Breast epithelium (tissue), 3 donors: ENCODE data around the gene CD200R1.

Source experiments
- CTCF ChIP-seq, 3 donors: fragments of 450-650 bp; IDR thresholded peaks; one replicate each; pipeline ENCODE4 v1.5.1; 2016 to 2017; ENCODE audit warnings: antibody characterized with exemption in 3 of 3, mild to moderate bottlenecking in 3 of 3, moderate library complexity in 3 of 3
- POLR2AphosphoS5 ChIP-seq, 3 donors: sonication (generic); formaldehyde crosslinking; IDR thresholded peaks; one replicate each; pipeline ENCODE4 v1.6.1; 2017; ENCODE audit warnings: antibody characterized with exemption in 3 of 3

- no peak for TF ChIP-seq CTCF (IDR thresholded peaks at IDR 0.05)
- no peak for TF ChIP-seq POLR2AphosphoS5 (IDR thresholded peaks at IDR 0.05)
Measured at GRCh38 chr3:113002679-113003078, 27.8 kb upstream of the CD200R1 start.
